Measurements from ENCODE around the gene SLIT3. TPM values are rescaled to one million over a fixed set of nuclear protein-coding genes. Genes with fewer than 3 reads are reported as not detected.
"Not testable (repeated sequence)": the region's sequence is repeated elsewhere in the genome, so short reads cannot be mapped to it uniquely, and the experiment has no call there.

SLIT3 gene
- total RNA-seq, 1 donor from 2014 or later, result 52.8 TPM

- no peak for DNase-seq (ENCODE audit: extremely low spot score in 2 of 2)
- no peaks in the 10 kb centered on the region for H3K9me3 ChIP-seq
- no peaks in the 10 kb centered on the region for H3K36me3 ChIP-seq
- peaks cover 31% of the 10 kb centered on the region for H3K4me1 ChIP-seq
- no peak for TF ChIP-seq POLR2A (IDR thresholded peaks at IDR 0.05)
- no peak for TF ChIP-seq POLR2AphosphoS5 (IDR thresholded peaks at IDR 0.05; ENCODE audit: insufficient read depth in 1 of 2, low read depth in 1 of 2)
- TF ChIP-seq CTCF (IDR thresholded peaks at IDR 0.05), result no peak
- intact Hi-C loops (cut with DNase I), result no loop called here
- no peaks in the 10 kb centered on the region for H3K27me3 ChIP-seq
- H3K4me3 ChIP-seq, result no peak overlapping the region
- no peak overlapping the region for H3K27ac ChIP-seq
Observed at GRCh38 chr5:169147534-169147933, 153.4 kb downstream of the SLIT3 start.

GRCh38 chr5:169146158-169146557 lies 154.8 kb downstream of the SLIT3 start:
- TF ChIP-seq POLR2A (IDR thresholded peaks at IDR 0.05), result no peak
- TF ChIP-seq CTCF (IDR thresholded peaks at IDR 0.05), result no peak
- no peak for TF ChIP-seq POLR2AphosphoS5 (IDR thresholded peaks at IDR 0.05; ENCODE audit: insufficient read depth in 1 of 2, low read depth in 1 of 2)
- DNase-seq (ENCODE audit: extremely low spot score in 2 of 2), result no peak
- H3K9me3 ChIP-seq, result no peaks in the 10 kb centered on the region
- H3K4me1 ChIP-seq, result peaks cover 37% of the 10 kb centered on the region
- no peak overlapping the region for H3K4me3 ChIP-seq
- intact Hi-C loops (cut with DNase I), result no loop called here
- H3K27ac ChIP-seq, result no peak overlapping the region
- H3K36me3 ChIP-seq, result no peaks in the 10 kb centered on the region
- H3K27me3 ChIP-seq, result no peaks in the 10 kb centered on the region

GRCh38 chr5:169142264-169142970 lies 158.5 kb downstream of the SLIT3 start:
- Histone ChIP-seq H3K36me3 (no peaks in the 10 kb centered on the region), H3K27me3 (no peaks in the 10 kb centered on the region), H3K27ac (no peak overlapping the region), H3K4me1 (peaks cover 26% of the 10 kb centered on the region), H3K4me3 (no peak overlapping the region), H3K9me3 (no peaks in the 10 kb centered on the region)
- TF ChIP-seq POLR2AphosphoS5 (IDR thresholded peaks at IDR 0.05; ENCODE audit: insufficient read depth in 1 of 2, low read depth in 1 of 2) (no peak), POLR2A (IDR thresholded peaks at IDR 0.05) (no peak), CTCF (IDR thresholded peaks at IDR 0.05) (no peak)
- intact Hi-C loops (cut with DNase I), result no loop called here
- no peak for DNase-seq (ENCODE audit: extremely low spot score in 2 of 2)

- H3K27ac ChIP-seq; intact Hi-C loops (cut with DNase I); DNase-seq (ENCODE audit: extremely low spot score in 2 of 2); H3K4me3 ChIP-seq; H3K36me3 ChIP-seq; H3K27me3 ChIP-seq; H3K9me3 ChIP-seq: not testable (repeated sequence)
- peaks cover 23% of the 10 kb centered on the region for H3K4me1 ChIP-seq
Observed at GRCh38 chr5:169140215-169140614, 160.7 kb downstream of the SLIT3 start.

- H3K27ac ChIP-seq, result no peak overlapping the region
- no peaks in the 10 kb centered on the region for H3K9me3 ChIP-seq
- no peaks in the 10 kb centered on the region for H3K36me3 ChIP-seq
- intact Hi-C loops (cut with DNase I), result no loop called here
- peaks cover 23% of the 10 kb centered on the region for H3K4me1 ChIP-seq
- H3K4me3 ChIP-seq, result no peak overlapping the region
- DNase-seq (ENCODE audit: extremely low spot score in 2 of 2), result no peak
- H3K27me3 ChIP-seq, result no peaks in the 10 kb centered on the region
- no peak for TF ChIP-seq POLR2AphosphoS5 (IDR thresholded peaks at IDR 0.05; ENCODE audit: insufficient read depth in 1 of 2, low read depth in 1 of 2)
- TF ChIP-seq CTCF (IDR thresholded peaks at IDR 0.05), result no peak
- TF ChIP-seq POLR2A (IDR thresholded peaks at IDR 0.05), result no peak
Observed at GRCh38 chr5:169139480-169140050, 161.4 kb downstream of the SLIT3 start.
